ENCODE measurements around the gene SYCN. TPM values are rescaled to one million over a fixed set of nuclear protein-coding genes. Genes with fewer than 3 reads are reported as not detected.

The SYCN gene
- total and polyA plus RNA-seq, 2 donors (not counting 3 experiments of a cell fraction or from before 2014, with no cell fraction given): not detected

GRCh38 chr19:39160889-39161672 is 43.0 kb downstream of the SYCN start:
- DNase-seq (ENCODE audit: low read depth, low spot score) (peak; percentile 6), FAIRE-seq (no peak)
- no peak overlapping the region for H3K9ac ChIP-seq (replicated peaks; ENCODE audit: extremely low read depth, insufficient read depth, low read length)
- intact Hi-C loops (cut with micrococcal nuclease): no loop called here
- H3K9me1 ChIP-seq (replicated peaks; ENCODE audit: control insufficient read depth, extremely low read depth, insufficient read depth, low read length): no peaks in the 10 kb centered on the region
- peaks cover 26% of the 10 kb centered on the region for H3K79me2 ChIP-seq (ENCODE audit: control insufficient read depth, insufficient read depth, low read length)
- H3K4me3 ChIP-seq (replicated peaks in 1 of 3; ENCODE audit: insufficient read depth in 1 of 3, low read depth in 1 of 3, low read length in 3 of 3): no peak overlapping the region
- no peak overlapping the region for H3K4me2 ChIP-seq (ENCODE audit: insufficient read depth, low read length)
- no peak overlapping the region for H2AFZ ChIP-seq (ENCODE audit: low read depth, low read length)
- POLR2A ChIA-PET: no interaction called here
- no peaks in the 10 kb centered on the region for H4K20me1 ChIP-seq (replicated peaks; ENCODE audit: control insufficient read depth, extremely low read depth, insufficient read depth, low read length)
- no TSS peak for BruUV-seq (replicated peaks)
- dilution Hi-C loops (cut with MboI; ENCODE audit: extremely low pct_ligation_motif_present, low sequenced_read_pairs): no loop called here
- H3K27me3 ChIP-seq (ENCODE audit: control insufficient read depth in 2 of 2, insufficient read depth in 2 of 2, low read length in 2 of 2): no peaks in the 10 kb centered on the region
- no peaks in the 10 kb centered on the region for H3K36me3 ChIP-seq (ENCODE audit: control insufficient read depth in 2 of 2, extremely low read depth in 1 of 2, insufficient read depth in 2 of 2, low read length in 2 of 2)
- peaks cover 9% of the 10 kb centered on the region for H3K4me1 ChIP-seq (ENCODE audit: control insufficient read depth, extremely low read depth, insufficient read depth, low read length)
- CTCF ChIA-PET: no interaction called here
- TF ChIP-seq MYC (IDR thresholded peaks at IDR 0.05; ENCODE audit: low read depth, low read length): no peak
- H3K27ac ChIP-seq (ENCODE audit: insufficient read depth, low read depth, low read length): no peak overlapping the region
- no peaks in the 10 kb centered on the region for H3K9me3 ChIP-seq (replicated peaks; ENCODE audit: control insufficient read depth, insufficient read depth, low read length)

DNA sequence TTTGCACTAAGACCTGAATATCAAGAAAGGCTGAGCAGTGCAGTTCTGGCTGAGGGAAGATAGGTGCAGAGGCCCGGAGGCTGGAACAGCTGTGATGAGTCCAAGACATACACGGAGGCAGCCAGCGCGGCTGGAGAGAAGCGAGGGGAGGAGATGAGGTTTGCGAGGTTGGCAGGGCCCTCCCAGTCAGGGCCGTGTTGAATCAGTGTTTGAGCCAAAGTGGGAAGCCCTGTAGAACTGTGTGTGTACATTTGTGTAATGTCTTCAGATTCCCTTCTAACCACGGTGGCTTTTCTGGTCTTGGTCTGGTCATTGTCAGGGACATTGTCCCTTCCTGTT is 43.6 kb downstream of the SYCN start:
- H2AFZ ChIP-seq (ENCODE audit: low read depth, low read length): no peak overlapping the region
- H3K4me2 ChIP-seq (ENCODE audit: insufficient read depth, low read length): no peak overlapping the region
- H3K9me3 ChIP-seq (replicated peaks; ENCODE audit: control insufficient read depth, insufficient read depth, low read length): no peaks in the 10 kb centered on the region
- H3K9ac ChIP-seq (replicated peaks; ENCODE audit: extremely low read depth, insufficient read depth, low read length): no peak overlapping the region
- ChIA-PET POLR2A (no interaction called here), CTCF (no interaction called here)
- DNase-seq (ENCODE audit: low read depth, low spot score) (peak; percentile 13), FAIRE-seq (peak; percentile 59)
- no peak for TF ChIP-seq GATA2 (IDR thresholded peaks at IDR 0.05; ENCODE audit: insufficient read depth, insufficient read length, low read depth, low read length)
- H3K27ac ChIP-seq (ENCODE audit: insufficient read depth, low read depth, low read length): no peak overlapping the region
- H4K20me1 ChIP-seq (replicated peaks; ENCODE audit: control insufficient read depth, extremely low read depth, insufficient read depth, low read length): no peaks in the 10 kb centered on the region
- H3K4me3 ChIP-seq (replicated peaks in 1 of 3; ENCODE audit: insufficient read depth in 1 of 3, low read depth in 1 of 3, low read length in 3 of 3): no peak overlapping the region
- H3K79me2 ChIP-seq (ENCODE audit: control insufficient read depth, insufficient read depth, low read length): peaks cover 30% of the 10 kb centered on the region
- no peaks in the 10 kb centered on the region for H3K9me1 ChIP-seq (replicated peaks; ENCODE audit: control insufficient read depth, extremely low read depth, insufficient read depth, low read length)
- H3K36me3 ChIP-seq (ENCODE audit: control insufficient read depth in 2 of 2, extremely low read depth in 1 of 2, insufficient read depth in 2 of 2, low read length in 2 of 2): no peaks in the 10 kb centered on the region
- H3K4me1 ChIP-seq (ENCODE audit: control insufficient read depth, extremely low read depth, insufficient read depth, low read length): peaks cover 9% of the 10 kb centered on the region
- no TSS peak for BruUV-seq (replicated peaks)
- intact Hi-C loops (cut with micrococcal nuclease): no loop called here
- H3K27me3 ChIP-seq (ENCODE audit: control insufficient read depth in 2 of 2, insufficient read depth in 2 of 2, low read length in 2 of 2): no peaks in the 10 kb centered on the region
- dilution Hi-C loops (cut with MboI; ENCODE audit: extremely low pct_ligation_motif_present, low sequenced_read_pairs): no loop called here
